Measurements from ENCODE around the gene ADGRF3. TPM values are rescaled to one million over a fixed set of nuclear protein-coding genes. Genes with fewer than 3 reads are reported as not detected.

ADGRF3 gene
- total RNA-seq, 1 donor from 2014 or later = 0.44 TPM

GRCh38 chr2:26283606-26284005 lies 63.0 kb downstream of the ADGRF3 start:
- no peak for TF ChIP-seq CTCF (conservative IDR thresholded peaks at IDR 0.05)
- no peaks in the 10 kb centered on the region for H3K27me3 Mint-ChIP-seq (ENCODE audit: low read depth)
- no peak overlapping the region for H3K4me3 Mint-ChIP-seq
- peaks cover 16% of the 10 kb centered on the region for H3K36me3 Mint-ChIP-seq (ENCODE audit: low read depth)
- no peak overlapping the region for H3K27ac Mint-ChIP-seq (ENCODE audit: unreplicated experiment)
- no peaks in the 10 kb centered on the region for H3K4me1 Mint-ChIP-seq
- no peaks in the 10 kb centered on the region for H3K9me3 Mint-ChIP-seq
- no peak for DNase-seq (ENCODE audit: low read depth, low spot score)

- H3K9me3 Mint-ChIP-seq = no peaks in the 10 kb centered on the region
- TF ChIP-seq CTCF (conservative IDR thresholded peaks at IDR 0.05) = no peak
- H3K27ac Mint-ChIP-seq (ENCODE audit: unreplicated experiment) = no peak overlapping the region
- no peak overlapping the region for H3K4me3 Mint-ChIP-seq
- H3K36me3 Mint-ChIP-seq (ENCODE audit: low read depth) = peaks cover 15% of the 10 kb centered on the region
- no peaks in the 10 kb centered on the region for H3K27me3 Mint-ChIP-seq (ENCODE audit: low read depth)
- no peak for DNase-seq (ENCODE audit: low read depth, low spot score)
- no peaks in the 10 kb centered on the region for H3K4me1 Mint-ChIP-seq
These were observed 65.4 kb downstream of the ADGRF3 start for GRCh38 chr2:26281226-26281625.

GRCh38 chr2:26279886-26280285 lies 66.7 kb downstream of the ADGRF3 start:
- H3K36me3 Mint-ChIP-seq (ENCODE audit: low read depth) = peaks cover 11% of the 10 kb centered on the region
- no peak for TF ChIP-seq CTCF (conservative IDR thresholded peaks at IDR 0.05)
- no peaks in the 10 kb centered on the region for H3K9me3 Mint-ChIP-seq
- H3K4me1 Mint-ChIP-seq = peaks cover 6% of the 10 kb centered on the region
- H3K4me3 Mint-ChIP-seq = no peak overlapping the region
- H3K27ac Mint-ChIP-seq (ENCODE audit: unreplicated experiment) = no peak overlapping the region
- no peak for DNase-seq (ENCODE audit: low read depth, low spot score)
- no peaks in the 10 kb centered on the region for H3K27me3 Mint-ChIP-seq (ENCODE audit: low read depth)

- Mint-ChIP-seq H3K27ac (ENCODE audit: unreplicated experiment) (no peak overlapping the region), H3K27me3 (ENCODE audit: low read depth) (no peaks in the 10 kb centered on the region), H3K4me1 (peaks cover 6% of the 10 kb centered on the region), H3K9me3 (no peaks in the 10 kb centered on the region), H3K36me3 (ENCODE audit: low read depth) (peaks cover 3% of the 10 kb centered on the region), H3K4me3 (no peak overlapping the region)
- DNase-seq (ENCODE audit: low read depth, low spot score) = no peak
- no peak for TF ChIP-seq CTCF (conservative IDR thresholded peaks at IDR 0.05)
These were observed 69.9 kb downstream of the ADGRF3 start for GRCh38 chr2:26276484-26277227.

GRCh38 chr2:26274058-26274613 lies 72.5 kb downstream of the ADGRF3 start:
- Mint-ChIP-seq H3K36me3 (ENCODE audit: low read depth) (peaks cover 3% of the 10 kb centered on the region), H3K27me3 (ENCODE audit: low read depth) (no peaks in the 10 kb centered on the region), H3K4me3 (no peak overlapping the region), H3K4me1 (peaks cover 6% of the 10 kb centered on the region), H3K27ac (ENCODE audit: unreplicated experiment) (no peak overlapping the region), H3K9me3 (no peaks in the 10 kb centered on the region)
- DNase-seq (ENCODE audit: low read depth, low spot score) = no peak
- TF ChIP-seq CTCF (conservative IDR thresholded peaks at IDR 0.05) = no peak
